ENCODE measurements around the gene SH3BGR. TPM values are rescaled to one million over a fixed set of nuclear protein-coding genes. Genes with fewer than 3 reads are reported as not detected.

SH3BGR gene
- total RNA-seq, 1 donor from 2014 or later: 2.2 TPM

GRCh38 chr21:39484711-39485276 is 33.0 kb downstream of the SH3BGR start:
- peaks cover 3% of the 10 kb centered on the region for H3K36me3 Mint-ChIP-seq

GRCh38 chr21:39489380-39489924 is 37.7 kb downstream of the SH3BGR start:
- DNase-seq (ENCODE audit: extremely low spot score, unreplicated experiment): no peak
- H3K36me3 Mint-ChIP-seq: peaks cover 3% of the 10 kb centered on the region
- no peak overlapping the region for H3K4me3 Mint-ChIP-seq
- no peaks in the 10 kb centered on the region for H3K27me3 Mint-ChIP-seq
- no peak for TF ChIP-seq CTCF (conservative IDR thresholded peaks at IDR 0.05)
- no peaks in the 10 kb centered on the region for H3K9me3 Mint-ChIP-seq
- H3K4me1 Mint-ChIP-seq (ENCODE audit: unreplicated experiment): no peaks in the 10 kb centered on the region
- H3K27ac Mint-ChIP-seq: no peak overlapping the region

More at GRCh38 chr21:39484711-39485276, 33.0 kb downstream of the SH3BGR start:
- no peak for DNase-seq (ENCODE audit: extremely low spot score, unreplicated experiment)
- H3K27me3 Mint-ChIP-seq: no peaks in the 10 kb centered on the region
- H3K4me1 Mint-ChIP-seq (ENCODE audit: unreplicated experiment): no peaks in the 10 kb centered on the region
- no peak overlapping the region for H3K27ac Mint-ChIP-seq
- no peaks in the 10 kb centered on the region for H3K9me3 Mint-ChIP-seq
- H3K4me3 Mint-ChIP-seq: no peak overlapping the region
- TF ChIP-seq CTCF (conservative IDR thresholded peaks at IDR 0.05): no peak

- no peak for TF ChIP-seq CTCF (conservative IDR thresholded peaks at IDR 0.05)
- no peaks in the 10 kb centered on the region for H3K36me3 Mint-ChIP-seq
- no peaks in the 10 kb centered on the region for H3K27me3 Mint-ChIP-seq
- no peak overlapping the region for H3K4me3 Mint-ChIP-seq
- DNase-seq (ENCODE audit: extremely low spot score, unreplicated experiment): no peak
- peaks cover 8% of the 10 kb centered on the region for H3K4me1 Mint-ChIP-seq (ENCODE audit: unreplicated experiment)
- no peaks in the 10 kb centered on the region for H3K9me3 Mint-ChIP-seq
- no peak overlapping the region for H3K27ac Mint-ChIP-seq
Observed at GRCh38 chr21:39499156-39499555, 47.4 kb downstream of the SH3BGR start.

GRCh38 chr21:39502631-39503030 is 50.9 kb downstream of the SH3BGR start:
- Mint-ChIP-seq H3K27ac (no peak overlapping the region), H3K9me3 (no peaks in the 10 kb centered on the region), H3K4me1 (ENCODE audit: unreplicated experiment) (peaks cover 8% of the 10 kb centered on the region), H3K27me3 (no peaks in the 10 kb centered on the region), H3K4me3 (no peak overlapping the region), H3K36me3 (no peaks in the 10 kb centered on the region)
- no peak for DNase-seq (ENCODE audit: extremely low spot score, unreplicated experiment)
- no peak for TF ChIP-seq CTCF (conservative IDR thresholded peaks at IDR 0.05)

GRCh38 chr21:39503123-39503762 is 51.5 kb downstream of the SH3BGR start:
- no peak overlapping the region for H3K27ac Mint-ChIP-seq
- no peaks in the 10 kb centered on the region for H3K36me3 Mint-ChIP-seq
- H3K9me3 Mint-ChIP-seq: no peaks in the 10 kb centered on the region
- peaks cover 8% of the 10 kb centered on the region for H3K4me1 Mint-ChIP-seq (ENCODE audit: unreplicated experiment)
- H3K27me3 Mint-ChIP-seq: no peaks in the 10 kb centered on the region
- no peak for TF ChIP-seq CTCF (conservative IDR thresholded peaks at IDR 0.05)
- DNase-seq (ENCODE audit: extremely low spot score, unreplicated experiment): no peak
- H3K4me3 Mint-ChIP-seq: no peak overlapping the region
